Neutrophil (primary cell): ENCODE measurements around the gene LATS1.
A peak's percentile ranks its signal among the peaks of the same experiment; 100 is the strongest.
"Not testable (repeated sequence)": the region's sequence is repeated elsewhere in the genome, so short reads cannot be mapped to it uniquely, and the experiment has no call there.

Source experiments
- H3K27ac ChIP-seq: fragments of 200-600 bp; sonication (generic); 2 replicates; pipeline ENCODE4 v1.5.1; 2016; ENCODE audit warnings: mild to moderate bottlenecking, moderate library complexity
- H3K27me3 ChIP-seq: fragments of 200-600 bp; sonication (generic); 2 replicates; pipeline ENCODE4 v1.6.0; 2016; ENCODE audit warnings: mild to moderate bottlenecking
- H3K36me3 ChIP-seq: fragments of 200-600 bp; sonication (generic); 2 replicates; pipeline ENCODE4 v1.5.1; 2017
- H3K4me1 ChIP-seq, 2 experiments: fragments of 200-600 bp in 1 of 2; sonication (generic) in 1 of 2; 1 replicate in 1 of 2; 2 replicates in 1 of 2; pipeline versions ENCODE4 v1.5.1 to v1.6.1; 2013 to 2016; ENCODE audit warnings: low read depth in 1 of 2, low read length in 1 of 2, mild to moderate bottlenecking in 1 of 2, moderate library complexity in 1 of 2; ENCODE audit not compliant: control insufficient read depth in 1 of 2, insufficient read depth in 1 of 2
- H3K4me3 ChIP-seq, 2 experiments: fragments of 200-600 bp in 1 of 2; sonication (generic) in 1 of 2; 1 replicate in 1 of 2; 2 replicates in 1 of 2; pipeline ENCODE4 v1.5.1; 2013 to 2016; ENCODE audit warnings: low read depth in 1 of 2, low read length in 1 of 2, mild to moderate bottlenecking in 1 of 2, moderate library complexity in 1 of 2
- H3K9me3 ChIP-seq: fragments of 200-600 bp; sonication (generic); 2 replicates; pipeline ENCODE4 v1.5.1; 2016
- TF ChIP-seq, protein P1 (sequence below): fragments of 200-600 bp; sonication (generic); IDR thresholded peaks from 2 replicates; pipeline ENCODE4 v1.5.1; 2016; ENCODE audit warnings: antibody characterized with exemption

The LATS1 gene

DNA sequence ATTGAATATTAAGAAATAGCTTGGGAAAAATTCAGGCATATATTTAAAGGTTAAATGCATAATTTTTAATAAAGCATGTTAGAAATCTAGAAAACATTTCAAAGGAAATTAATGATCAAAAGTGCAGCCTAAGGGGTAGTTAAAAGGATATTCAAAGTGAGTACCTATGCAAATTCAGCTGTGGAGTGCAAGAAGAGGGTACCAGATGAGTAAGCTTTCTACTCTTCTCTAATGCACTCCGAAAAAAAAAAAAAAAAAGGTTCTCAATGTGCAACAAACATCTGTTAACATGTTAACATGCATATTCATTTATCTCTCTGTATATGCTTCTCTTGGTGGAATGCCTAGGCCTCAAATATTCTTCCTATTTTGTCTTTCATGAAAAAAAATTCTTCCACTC lies 37.4 kb downstream of the LATS1 start:
- H3K4me3 ChIP-seq: no peak overlapping the region
- peaks cover 0 to 9% of the 10 kb centered on the region in 2 experiments for H3K4me1 ChIP-seq
- TF ChIP-seq, protein P1, sequence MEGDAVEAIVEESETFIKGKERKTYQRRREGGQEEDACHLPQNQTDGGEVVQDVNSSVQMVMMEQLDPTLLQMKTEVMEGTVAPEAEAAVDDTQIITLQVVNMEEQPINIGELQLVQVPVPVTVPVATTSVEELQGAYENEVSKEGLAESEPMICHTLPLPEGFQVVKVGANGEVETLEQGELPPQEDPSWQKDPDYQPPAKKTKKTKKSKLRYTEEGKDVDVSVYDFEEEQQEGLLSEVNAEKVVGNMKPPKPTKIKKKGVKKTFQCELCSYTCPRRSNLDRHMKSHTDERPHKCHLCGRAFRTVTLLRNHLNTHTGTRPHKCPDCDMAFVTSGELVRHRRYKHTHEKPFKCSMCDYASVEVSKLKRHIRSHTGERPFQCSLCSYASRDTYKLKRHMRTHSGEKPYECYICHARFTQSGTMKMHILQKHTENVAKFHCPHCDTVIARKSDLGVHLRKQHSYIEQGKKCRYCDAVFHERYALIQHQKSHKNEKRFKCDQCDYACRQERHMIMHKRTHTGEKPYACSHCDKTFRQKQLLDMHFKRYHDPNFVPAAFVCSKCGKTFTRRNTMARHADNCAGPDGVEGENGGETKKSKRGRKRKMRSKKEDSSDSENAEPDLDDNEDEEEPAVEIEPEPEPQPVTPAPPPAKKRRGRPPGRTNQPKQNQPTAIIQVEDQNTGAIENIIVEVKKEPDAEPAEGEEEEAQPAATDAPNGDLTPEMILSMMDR: no peak
- no peaks in the 10 kb centered on the region for H3K27me3 ChIP-seq
- peaks cover 48% of the 10 kb centered on the region for H3K36me3 ChIP-seq
- no peaks in the 10 kb centered on the region for H3K9me3 ChIP-seq
- no peak overlapping the region for H3K27ac ChIP-seq

DNA sequence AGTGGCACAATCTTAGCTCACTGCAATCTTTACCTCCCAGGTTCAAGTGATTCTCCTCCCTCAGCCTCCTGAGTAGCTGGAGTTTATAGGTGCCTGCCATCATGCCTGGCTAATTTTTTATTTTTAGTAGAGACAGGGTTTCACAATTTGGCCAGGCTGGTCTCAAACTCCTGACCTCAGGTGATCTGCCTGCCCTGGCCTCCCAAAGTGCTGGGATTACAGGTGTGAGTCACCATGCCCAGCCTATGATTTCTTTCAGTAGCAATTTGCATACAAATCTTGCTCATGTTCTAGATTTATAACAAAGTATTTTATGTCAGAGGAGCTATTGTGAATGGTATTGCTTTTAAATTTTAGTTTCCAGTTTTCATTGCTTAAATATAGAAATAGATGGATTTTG lies 45.6 kb downstream of the LATS1 start:
- not testable (repeated sequence) for H3K4me1 ChIP-seq, H3K4me3 ChIP-seq, H3K9me3 ChIP-seq, H3K27me3 ChIP-seq, H3K27ac ChIP-seq
- H3K36me3 ChIP-seq: peaks cover 82% of the 10 kb centered on the region

DNA sequence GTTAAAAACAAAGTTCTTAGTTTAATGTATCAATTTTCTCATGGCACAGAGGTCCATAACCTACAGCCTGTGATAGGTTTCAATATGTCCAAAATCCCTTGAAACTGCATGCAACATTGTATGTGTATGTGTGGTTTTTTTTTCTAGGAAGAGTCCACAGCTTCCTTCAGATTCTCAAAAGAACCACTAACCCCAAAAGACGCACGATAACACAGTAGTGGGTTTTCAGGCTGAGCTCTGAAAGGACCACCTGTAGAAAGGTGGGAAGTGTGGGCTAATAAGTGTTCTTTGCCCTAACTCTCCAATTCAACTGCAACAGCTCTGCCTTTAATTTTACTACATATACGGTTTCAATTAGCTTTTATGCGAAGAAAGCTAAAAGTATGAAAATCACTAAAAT lies 57.9 kb downstream of the LATS1 start:
- H3K4me1 ChIP-seq: no peaks in the 10 kb centered on the region
- H3K36me3 ChIP-seq: peaks cover 68% of the 10 kb centered on the region
- no peaks in the 10 kb centered on the region for H3K9me3 ChIP-seq
- TF ChIP-seq, protein P1: no peak
- H3K27me3 ChIP-seq: no peaks in the 10 kb centered on the region
- H3K4me3 ChIP-seq: no peak overlapping the region
- no peak overlapping the region for H3K27ac ChIP-seq

DNA sequence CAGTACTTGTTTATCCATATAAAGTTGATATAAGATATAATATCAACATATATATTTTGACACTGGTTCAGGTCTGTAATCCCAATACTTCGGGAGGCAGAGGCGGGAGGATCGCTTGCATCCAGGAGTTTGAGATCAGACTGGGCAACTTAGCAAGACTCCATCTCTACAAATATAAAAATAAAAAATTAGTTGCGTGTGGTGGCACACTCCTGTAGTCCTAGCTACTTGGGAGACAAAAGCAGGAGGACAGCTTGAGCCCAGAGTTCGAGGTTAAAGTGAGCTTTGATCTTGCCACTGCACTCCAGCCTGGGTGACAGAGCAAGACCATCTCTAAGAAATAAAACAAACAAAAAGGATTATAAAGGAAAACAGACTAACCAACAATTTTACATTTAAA lies 60.5 kb downstream of the LATS1 start:
- Histone ChIP-seq H3K27me3 (no peaks in the 10 kb centered on the region), H3K36me3 (peaks cover 42% of the 10 kb centered on the region), H3K4me1 (no peaks in the 10 kb centered on the region), H3K4me3 (no peak overlapping the region), H3K27ac (no peak overlapping the region), H3K9me3 (no peaks in the 10 kb centered on the region)
- TF ChIP-seq, protein P1: no peak

DNA sequence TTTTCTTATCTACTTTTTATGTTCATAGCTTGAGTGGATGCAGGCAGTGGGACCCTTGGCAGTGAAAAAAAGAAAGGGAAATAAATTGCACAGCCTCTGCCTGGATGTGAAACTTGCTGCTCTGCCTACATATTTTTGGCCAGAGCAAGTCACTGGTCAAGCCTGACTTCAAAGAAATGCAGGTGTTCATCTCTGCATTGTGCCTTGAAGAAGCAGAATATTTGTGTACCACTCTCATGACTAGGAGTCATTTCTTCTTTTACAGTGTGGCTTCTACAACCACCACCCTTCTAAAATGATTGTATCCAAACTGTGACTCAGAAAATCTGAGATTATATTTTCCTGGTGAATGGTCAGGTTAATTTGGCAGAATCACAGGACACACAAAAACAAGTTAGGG lies 66.8 kb downstream of the LATS1 start:
- Histone ChIP-seq H3K36me3 (no peaks in the 10 kb centered on the region), H3K4me3 (no peak overlapping the region), H3K27ac (no peak overlapping the region), H3K9me3 (no peaks in the 10 kb centered on the region), H3K4me1 (peaks cover 18 to 21% of the 10 kb centered on the region in 2 experiments), H3K27me3 (no peaks in the 10 kb centered on the region)
- TF ChIP-seq, protein P1: no peak

DNA sequence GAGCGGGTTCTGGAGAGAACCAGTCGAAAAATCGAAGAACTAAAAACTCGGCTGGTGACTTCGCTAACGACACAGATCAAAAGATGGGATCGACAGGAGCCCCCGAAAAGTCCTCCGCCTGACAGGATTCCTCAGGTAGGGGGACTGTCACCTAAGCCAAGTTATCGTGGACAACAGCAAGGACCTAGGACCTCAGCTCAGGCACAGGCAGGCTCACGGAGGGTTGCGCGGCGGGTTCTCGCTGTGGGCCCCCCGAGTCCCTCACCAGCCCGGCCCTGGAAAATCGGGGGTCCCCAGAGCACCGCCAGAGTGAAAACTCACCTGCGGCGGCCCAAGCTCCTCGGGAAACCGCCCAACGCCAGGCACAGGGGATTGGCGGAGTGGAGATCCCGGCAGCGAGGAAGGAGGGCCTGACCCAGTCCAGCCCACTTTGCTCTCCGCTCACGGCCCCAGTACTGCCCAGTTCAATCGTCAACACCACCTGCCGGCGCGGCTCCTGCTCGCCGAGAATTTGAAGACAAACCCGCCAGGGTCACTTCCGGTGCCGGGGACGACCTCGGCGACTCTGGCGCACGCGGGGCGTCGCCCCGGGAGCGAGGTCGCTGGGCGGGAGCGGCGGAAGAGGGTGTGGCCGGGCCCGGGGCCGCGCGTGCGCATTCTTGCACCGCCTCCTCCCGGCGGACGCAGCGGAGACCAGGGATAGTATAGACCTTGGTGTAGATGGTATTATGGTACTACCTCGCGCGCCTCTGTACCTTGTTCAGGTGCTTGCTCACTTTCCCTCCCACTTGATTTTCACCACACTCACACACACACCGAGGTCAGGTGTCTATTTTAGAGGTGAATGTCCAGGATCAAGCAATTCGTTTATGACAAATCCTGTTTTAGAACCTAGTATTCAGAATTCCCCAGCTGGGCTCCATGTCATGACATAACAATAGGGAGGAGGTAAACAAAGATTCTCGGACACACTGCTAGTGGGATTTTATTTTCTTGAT lies 69.5 kb downstream of the LATS1 start, which contains the start of gene KATNA1:
Gene KATNA1, minus strand, starts transcription at position 567 of the 998 bp plus-strand sequence. CDS start 10,167 bp downstream, outside the sequence.
- Histone ChIP-seq H3K4me3 (peak within 1 kb of the TSS; percentile 78 to 92), H3K4me1 (peaks cover 18 to 21% of the 10 kb centered on the region in 2 experiments), H3K36me3 (no peaks in the 10 kb centered on the region), H3K27ac (peak within 1 kb of the TSS; percentile 72), H3K27me3 (no peaks in the 10 kb centered on the region), H3K9me3 (no peaks in the 10 kb centered on the region)
- TF ChIP-seq, protein P1: no peak
